HL-60/S4 (cell line): ENCODE results near the gene DCAF16.
"Not testable (repeated sequence)": the region's sequence is repeated elsewhere in the genome, so short reads cannot be mapped to it uniquely, and the experiment has no call there.

ENCODE experiments used
- in situ Hi-C: fragments of 300-500 bp; cut with MboI; formaldehyde crosslinking; loops from 2 replicates; pipeline ENCODE4 v1.14.3; 2022; ENCODE audit warnings: low sequenced_read_pairs

Gene DCAF16

GRCh38 chr4:17810260-17811077, at the start of gene DCAF16, which contains the start of gene NCAPG:
Gene DCAF16 (minus strand): TSS chr4:17810757. CDS start chr4:17804141, 6,616 bp downstream.
Gene NCAPG (plus strand): TSS chr4:17810979. CDS start chr4:17811078, 99 bp downstream.
- in situ Hi-C loops: no loop called here

DNA sequence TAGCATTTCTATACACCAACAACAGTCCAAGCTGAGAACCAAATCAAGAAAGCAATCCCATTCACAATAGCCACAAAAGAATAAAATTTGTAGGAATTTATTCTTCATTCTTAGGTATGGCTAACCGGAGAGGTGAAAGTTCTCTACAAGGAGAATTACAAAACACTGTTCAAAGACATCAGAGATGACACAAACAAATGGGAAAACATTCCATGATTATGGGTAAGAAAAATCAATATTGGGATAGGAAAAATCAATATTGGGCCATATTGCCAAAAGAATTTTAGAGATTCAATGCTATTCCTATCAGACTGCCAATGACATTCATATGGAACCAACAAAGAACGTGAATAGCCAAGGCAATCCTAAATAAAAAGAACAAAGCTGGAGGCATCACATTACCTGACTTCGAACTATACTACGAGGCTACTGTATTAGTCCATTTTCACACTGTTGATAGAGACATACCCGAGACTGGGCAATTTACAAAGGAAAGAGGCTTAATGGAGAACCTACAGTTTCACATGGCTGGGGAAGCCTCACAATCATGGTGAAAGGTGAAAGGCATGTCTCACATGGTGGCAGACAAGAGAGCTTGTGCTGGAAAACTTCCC, 49.3 kb upstream of the DCAF16 start:
- in situ Hi-C loops: no loop called here

DNA sequence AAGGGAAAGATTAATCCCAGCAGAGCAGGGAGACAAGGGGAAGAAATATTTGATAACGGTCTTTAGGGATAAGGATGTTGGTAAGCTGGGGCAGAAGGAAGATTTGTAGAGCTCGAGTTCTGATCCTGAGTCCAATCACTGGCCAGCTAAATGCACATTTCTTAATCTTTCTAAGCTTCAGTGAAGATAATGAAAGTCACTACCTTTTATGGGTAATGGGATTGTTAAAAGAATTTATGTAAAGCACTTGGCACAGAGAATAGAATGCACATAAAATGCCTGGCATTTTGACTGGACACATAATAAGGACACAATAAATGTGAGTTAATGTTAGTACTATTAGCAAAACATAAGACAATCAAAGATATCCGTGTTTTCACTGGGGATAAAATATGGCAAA, 43.5 kb upstream of the DCAF16 start:
- in situ Hi-C loops: no loop called here

DNA sequence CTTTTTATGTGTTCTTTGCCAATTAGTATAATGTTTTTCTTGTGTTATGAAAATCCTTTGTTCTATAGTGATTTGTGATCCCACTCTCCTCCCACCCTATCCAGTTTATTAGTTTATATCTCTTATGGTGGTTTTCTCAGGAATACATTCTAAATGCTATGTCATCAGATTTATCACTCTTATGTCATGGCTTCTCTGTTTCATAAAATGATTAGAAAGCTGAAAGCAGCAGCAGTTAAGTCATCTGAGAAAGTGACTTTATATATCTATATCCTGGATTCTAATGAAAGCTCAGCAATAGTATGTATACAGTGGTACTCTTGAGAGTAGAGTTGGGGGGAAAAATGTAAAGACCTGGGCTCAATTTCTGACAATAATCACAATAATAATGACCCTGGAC, 41.4 kb upstream of the DCAF16 start:
- in situ Hi-C loops: no loop called here

- in situ Hi-C loops: not testable (repeated sequence)
These were observed 39.7 kb upstream of the DCAF16 start for GRCh38 chr4:17850295-17850694.

GRCh38 chr4:17846266-17846665, 35.7 kb upstream of the DCAF16 start:
- in situ Hi-C loops: no loop called here

DNA sequence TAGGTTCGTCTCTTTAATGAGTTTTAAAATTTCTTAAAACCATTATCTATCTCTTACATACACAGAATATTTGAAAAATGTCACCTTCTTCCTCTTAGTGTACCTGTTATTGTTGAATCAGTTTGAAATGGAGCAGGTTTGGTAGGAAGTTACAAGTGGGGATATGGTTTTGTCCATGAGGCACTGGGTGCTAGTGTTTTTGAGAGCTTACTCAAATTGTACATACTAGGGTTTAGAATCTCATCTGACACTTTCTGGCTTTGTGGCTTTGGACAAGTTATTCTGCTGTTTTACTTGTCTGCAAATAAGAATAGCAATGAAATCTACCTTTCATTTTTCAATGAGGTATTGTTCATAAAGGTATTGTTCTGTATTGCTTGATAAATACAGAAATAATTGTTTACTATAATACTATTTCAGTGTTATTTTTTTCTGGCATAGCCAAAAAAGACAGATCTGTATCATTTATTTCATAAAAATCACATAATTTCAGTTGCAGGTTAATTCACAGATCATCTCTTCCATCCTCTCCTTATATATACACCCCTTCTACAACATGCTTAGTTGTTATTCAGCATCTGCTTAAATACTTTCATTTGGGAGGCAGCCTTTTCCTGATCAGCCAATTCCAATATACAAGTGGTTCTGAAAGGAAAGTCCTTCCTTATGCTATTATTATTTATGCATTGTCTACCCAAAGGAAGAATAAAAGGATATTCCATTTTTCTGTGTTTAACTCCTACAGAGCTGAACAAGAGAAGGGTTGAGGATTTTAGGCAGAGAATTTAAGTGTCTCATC, 13.5 kb upstream of the DCAF16 start:
- in situ Hi-C loops: no loop called here

DNA sequence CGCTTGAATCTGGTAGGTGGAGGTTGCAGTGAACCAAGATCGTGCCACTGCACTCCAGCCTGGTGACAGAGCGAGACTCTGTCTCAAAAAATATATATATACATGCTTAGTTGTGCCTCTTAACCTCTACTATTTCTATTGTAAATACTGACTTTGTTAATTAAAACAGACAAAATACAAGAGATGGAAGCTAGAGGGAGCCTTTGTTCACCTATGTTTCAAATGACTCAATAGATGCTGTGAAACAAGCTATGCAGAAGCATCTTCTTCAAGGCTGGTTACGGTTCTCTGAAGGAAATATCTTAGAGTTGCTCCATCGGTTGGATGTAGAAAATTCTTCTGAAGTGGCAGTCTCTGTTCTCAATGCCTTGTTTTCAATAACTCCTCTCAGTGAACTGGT, 6.5 kb upstream of the DCAF16 start:
- in situ Hi-C loops: no loop called here

GRCh38 chr4:17816142-17816541, 5.6 kb upstream of the DCAF16 start:
- in situ Hi-C loops: no loop called here

- in situ Hi-C loops: no loop called here
These were observed 3.6 kb upstream of the DCAF16 start for GRCh38 chr4:17814140-17814539.

- in situ Hi-C loops: no loop called here
These were observed 2.2 kb upstream of the DCAF16 start for GRCh38 chr4:17812801-17813200.

- in situ Hi-C loops: no loop called here
These were observed 1.6 kb upstream of the DCAF16 start for GRCh38 chr4:17812125-17812524.

DNA sequence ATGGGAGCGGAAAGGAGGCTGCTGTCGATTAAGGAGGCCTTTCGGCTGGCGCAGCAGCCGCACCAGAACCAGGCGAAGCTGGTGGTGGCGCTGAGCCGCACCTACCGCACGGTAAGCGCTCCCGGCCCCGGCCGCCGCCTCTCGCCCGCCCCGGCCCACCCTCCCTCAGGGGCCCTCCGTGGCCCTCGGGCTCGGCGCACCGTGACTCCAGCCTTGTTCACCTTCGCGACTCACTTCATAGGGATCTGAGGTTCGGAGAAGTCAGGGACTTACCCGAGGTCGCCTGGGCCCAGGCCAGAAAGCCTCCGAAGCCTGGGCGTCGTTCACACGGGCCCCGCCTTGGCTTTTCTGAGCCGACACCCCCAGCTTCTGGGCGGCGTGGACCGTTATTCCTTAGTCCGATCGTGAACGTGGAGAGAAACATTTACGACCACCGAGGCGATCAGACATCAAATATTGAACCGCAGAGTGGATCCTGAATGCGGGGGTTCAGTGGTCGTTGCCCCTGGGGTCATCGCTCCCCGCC, 584 bp upstream of the DCAF16 start:
- in situ Hi-C loops: no loop called here

- in situ Hi-C loops: no loop called here
These were observed 890 bp downstream of the DCAF16 start for GRCh38 chr4:17809667-17810066.

DNA sequence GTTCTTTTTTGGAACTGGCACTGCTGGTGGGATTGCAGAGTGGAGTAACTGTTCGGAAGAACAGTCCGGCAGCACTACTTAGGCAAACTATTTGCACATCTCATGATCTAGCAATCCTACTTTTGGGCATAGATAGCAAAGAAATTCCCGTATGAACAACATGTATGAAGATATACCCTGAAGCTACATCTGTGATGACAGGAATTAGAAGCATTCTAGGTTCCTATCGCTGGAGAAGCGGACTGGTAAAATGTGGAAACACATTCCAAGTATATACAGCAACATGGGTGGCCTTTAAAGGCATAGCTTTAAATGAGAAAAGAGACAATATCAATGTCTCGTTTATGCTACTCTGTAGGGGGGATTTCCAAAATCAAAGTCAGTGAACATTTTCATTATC, 3.1 kb downstream of the DCAF16 start:
- in situ Hi-C loops: no loop called here

DNA sequence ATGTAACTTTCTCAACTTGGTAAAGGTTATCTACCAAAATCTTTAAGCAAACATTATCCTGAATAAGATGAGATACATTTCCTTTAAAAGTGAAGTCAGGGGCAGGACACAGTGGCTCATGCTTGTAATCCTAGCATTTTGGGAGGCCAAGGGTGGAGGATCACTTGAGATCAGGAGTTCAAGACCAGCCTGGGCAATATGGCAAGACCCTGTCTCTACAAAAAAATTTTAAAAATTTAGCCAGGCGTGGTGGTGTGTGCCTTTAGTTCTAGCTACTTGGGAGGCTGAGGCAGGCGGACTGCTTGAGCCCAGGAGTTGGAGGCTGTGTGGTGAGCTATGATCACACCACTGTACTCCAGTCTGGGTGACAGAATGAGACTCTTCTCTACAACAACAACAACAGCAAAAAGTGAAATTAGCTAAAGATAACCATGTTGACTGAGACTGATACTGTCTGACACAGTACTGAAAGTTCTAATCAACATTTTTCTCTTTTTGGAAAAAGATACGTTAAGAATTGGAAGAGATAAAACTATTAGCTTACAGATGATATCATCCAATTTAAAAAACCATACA, 4.9 kb downstream of the DCAF16 start:
- in situ Hi-C loops: no loop called here

DNA sequence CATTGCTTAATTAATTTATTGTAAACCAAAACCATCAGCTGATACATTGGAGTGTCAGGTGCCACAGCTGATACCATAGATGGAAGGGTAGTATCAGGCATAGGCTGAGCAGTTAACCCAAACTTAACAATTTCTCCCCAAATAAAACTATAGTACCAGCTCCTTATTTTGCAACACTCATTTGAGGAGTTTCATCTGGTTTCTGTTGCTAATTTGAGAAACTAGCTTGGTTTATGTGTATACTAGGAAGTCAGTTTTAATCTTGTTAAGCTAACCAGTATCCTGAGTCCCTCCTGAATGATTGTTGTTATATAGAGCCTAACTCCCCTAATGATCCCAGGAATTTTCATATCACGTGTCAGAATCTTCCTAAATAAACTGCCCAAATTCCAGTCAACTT, 12.7 kb downstream of the DCAF16 start:
- in situ Hi-C loops: no loop called here

GRCh38 chr4:17794730-17795129, 15.8 kb downstream of the DCAF16 start:
- in situ Hi-C loops: no loop called here

GRCh38 chr4:17788956-17789355, 21.6 kb downstream of the DCAF16 start:
- in situ Hi-C loops: no loop called here

DNA sequence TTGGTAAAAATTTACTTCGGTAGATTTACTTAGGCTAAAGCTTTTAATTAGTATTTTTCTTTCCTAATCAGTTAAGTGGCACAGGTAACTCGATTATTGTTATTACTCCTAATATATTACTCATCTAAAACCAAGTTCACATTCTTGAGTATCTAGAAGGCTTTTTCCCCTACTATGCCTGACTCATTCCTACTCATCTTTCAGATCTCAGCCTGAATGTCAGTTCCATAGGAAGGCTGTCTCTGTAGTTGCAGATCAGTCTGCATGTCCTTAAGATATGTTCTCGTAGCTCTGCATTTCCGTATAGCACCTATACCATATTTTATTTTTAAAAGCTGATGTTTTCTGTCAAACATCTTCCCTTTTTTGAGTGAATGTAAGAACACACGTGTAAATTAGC, 23.2 kb downstream of the DCAF16 start:
- in situ Hi-C loops: no loop called here

DNA sequence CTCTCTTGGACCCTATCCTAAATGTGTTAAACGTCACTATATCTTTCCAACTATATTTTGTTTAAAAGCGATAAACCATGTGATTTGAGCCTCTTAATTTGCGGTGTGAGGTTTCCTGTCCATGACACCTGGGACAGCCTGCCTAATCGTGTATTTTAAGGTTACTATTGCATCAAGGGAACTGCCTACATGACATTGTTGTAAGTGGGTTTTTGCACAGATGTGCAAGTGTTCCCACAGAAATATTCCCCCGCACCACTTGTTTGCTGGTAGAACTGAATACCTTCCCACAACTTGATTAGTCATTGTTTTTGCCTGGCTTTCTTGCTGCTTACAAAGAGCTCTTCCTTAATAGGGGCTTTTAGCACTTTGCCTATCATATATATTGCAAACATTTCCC, 24.0 kb downstream of the DCAF16 start:
- in situ Hi-C loops: no loop called here
